GM18505 (cell line): ENCODE measurements around the gene ATP1B4.

Experiments used
- ATAC-seq: cut with Tn5 transposase; IDR thresholded peaks from one replicate; pipeline ENCODE4 v1.9.1; 2021; ENCODE audit not compliant: unreplicated experiment
- POLR2A ChIP-seq: IDR thresholded peaks from 4 replicates; pipeline ENCODE4 v1.6.1; 2011; ENCODE audit warnings: borderline replicate concordance; ENCODE audit not compliant: insufficient read depth, insufficient read length; ENCODE audit errors: extremely low read depth

ATP1B4 gene

GRCh38 chrX:120401301-120401700 is 39.4 kb downstream of the ATP1B4 start:
- ATAC-seq, result no peak
- no peak for TF ChIP-seq POLR2A

- no peak for TF ChIP-seq POLR2A
- no peak for ATAC-seq
These were observed 40.5 kb downstream of the ATP1B4 start for GRCh38 chrX:120402369-120402768.

GRCh38 chrX:120406638-120407037 is 44.7 kb downstream of the ATP1B4 start:
- no peak for ATAC-seq
- no peak for TF ChIP-seq POLR2A

GRCh38 chrX:120408168-120408567 is 46.3 kb downstream of the ATP1B4 start:
- no peak for ATAC-seq
- no peak for TF ChIP-seq POLR2A

GRCh38 chrX:120419463-120419862 is 57.6 kb downstream of the ATP1B4 start:
- TF ChIP-seq POLR2A, result no peak
- peak; percentile 53 for ATAC-seq

- no peak for TF ChIP-seq POLR2A
- no peak for ATAC-seq
These were observed 64.7 kb downstream of the ATP1B4 start for GRCh38 chrX:120426599-120426998.

DNA sequence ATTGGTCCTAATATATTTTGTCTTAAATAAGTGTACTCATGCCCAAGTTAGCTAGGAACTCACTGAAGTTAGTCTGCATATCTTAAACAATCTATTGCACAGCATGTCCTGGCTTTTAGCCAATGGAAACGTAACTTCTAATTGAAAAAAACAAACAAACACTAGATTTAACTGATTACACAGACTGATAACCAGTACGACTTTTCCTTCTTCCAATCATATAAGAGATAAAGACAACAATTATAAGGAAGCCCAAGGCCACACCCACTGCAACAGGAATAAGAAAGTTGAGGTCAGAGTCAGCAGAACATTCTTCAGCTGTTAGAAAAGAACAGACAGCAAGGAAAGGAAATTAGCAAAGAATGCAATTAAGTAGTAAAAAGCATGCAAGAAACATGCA is 66.4 kb downstream of the ATP1B4 start:
- ATAC-seq, result no peak
- TF ChIP-seq POLR2A, result no peak

DNA sequence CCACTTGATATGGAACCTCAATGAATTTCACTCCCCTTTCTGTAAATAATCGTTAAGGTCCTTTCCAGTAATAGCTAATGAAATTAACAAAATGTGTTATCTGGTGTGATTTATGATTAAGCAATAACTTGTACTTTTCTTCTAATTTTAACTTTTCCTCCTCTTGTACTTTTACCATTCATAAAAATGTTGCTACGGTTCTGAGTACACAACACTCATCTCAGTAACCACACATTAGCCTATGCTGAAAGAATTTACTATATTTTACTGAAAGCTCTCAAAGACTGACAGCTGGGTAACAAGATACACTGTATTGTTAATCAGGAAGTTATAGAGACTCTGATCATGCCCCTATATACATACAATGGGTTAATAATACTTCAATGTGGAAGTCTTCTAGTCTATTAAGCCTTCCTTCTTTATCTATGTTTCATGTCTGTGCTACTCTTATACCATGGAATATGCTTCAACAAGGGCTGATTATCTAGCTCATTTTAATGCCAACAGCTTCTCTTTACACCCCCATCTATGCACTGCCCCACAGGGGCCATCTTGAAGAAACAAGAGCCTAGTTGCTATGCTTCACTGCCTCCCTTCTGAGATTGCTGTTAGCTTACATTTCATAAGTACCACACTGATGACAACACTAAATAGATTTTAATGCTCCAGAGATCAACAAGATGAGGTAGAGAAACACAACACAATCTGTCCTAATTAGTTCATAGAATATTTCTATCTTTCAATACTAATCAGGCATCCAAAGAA is 68.1 kb downstream of the ATP1B4 start:
- no peak for TF ChIP-seq POLR2A
- ATAC-seq, result no peak
